ENCODE results near the gene CAV1. TPM values are rescaled to one million over a fixed set of nuclear protein-coding genes. Genes with fewer than 3 reads are reported as not detected.

The CAV1 gene
- total RNA-seq, 8 experiments from 2014 or later, result 1.9 to 113 (median 9.0) TPM

DNA sequence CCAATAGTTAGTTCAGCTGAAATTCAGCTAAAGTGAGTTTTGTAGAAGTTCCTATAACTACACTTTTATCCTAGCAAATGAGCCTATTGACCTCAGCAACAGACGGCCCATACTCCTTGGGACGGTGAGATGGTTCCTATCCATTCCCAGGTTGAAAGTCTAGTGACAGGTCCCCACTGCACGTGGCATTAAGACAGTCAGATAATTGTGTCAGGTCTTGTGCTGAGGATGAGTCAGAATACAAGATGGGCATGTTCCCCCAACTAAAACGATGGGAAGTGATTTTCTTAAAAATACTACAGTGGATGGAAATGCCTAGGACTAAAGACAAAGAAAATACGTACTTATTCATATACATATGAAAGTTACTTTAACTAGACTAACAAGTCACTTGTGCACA lies 2.1 kb downstream of the CAV1 start:
- ATAC-seq (replicated peaks in 6 of 8), result no peak
- WGBS, 10 experiments, result 0 to 72% (median 17%) methylated on average over 1 to 5 of the region's 5 CpGs; no CpG with 5 or more reads in 1 of the 10 experiments
- no peak overlapping the region for H3K27ac ChIP-seq
- in situ Hi-C loops (cut with MboI; ENCODE audit: low pct_unique_long_range_greater_than_20kb in 2 of 9, low sequenced_read_pairs in 9 of 9, unreplicated experiment in 9 of 9), result no loop called here
- H3K4me3 ChIP-seq, result peak overlapping the region in 2 of 5 donors; percentile 43 to 45
- peaks cover 2 to 6% of the 10 kb centered on the region in 2 donors for H3K4me1 ChIP-seq (replicated peaks in 1 of 2)

GRCh38 chr7:116527521-116527920 lies 2.7 kb downstream of the CAV1 start:
- Histone ChIP-seq H3K4me3 (no peak overlapping the region), H3K4me1 (replicated peaks in 1 of 2) (peaks cover 2 to 6% of the 10 kb centered on the region in 2 donors), H3K27ac (no peak overlapping the region)
- ATAC-seq (replicated peaks in 6 of 8), result peak in 1 of 8 experiments; percentile 1
- WGBS, 10 experiments, result 0 to 71% (median 47%) methylated on average over 1 to 3 of the region's 3 CpGs; no CpG with 5 or more reads in 4 of the 10 experiments
- in situ Hi-C loops (cut with MboI; ENCODE audit: low pct_unique_long_range_greater_than_20kb in 2 of 9, low sequenced_read_pairs in 9 of 9, unreplicated experiment in 9 of 9), result no loop called here

GRCh38 chr7:116528008-116528789 lies 3.4 kb downstream of the CAV1 start:
- in situ Hi-C loops (cut with MboI; ENCODE audit: low pct_unique_long_range_greater_than_20kb in 2 of 9, low sequenced_read_pairs in 9 of 9, unreplicated experiment in 9 of 9), result no loop called here
- peak; percentile 3 to 61 (median 46) for ATAC-seq (replicated peaks in 6 of 8)

GRCh38 chr7:116529250-116529649 lies 4.4 kb downstream of the CAV1 start:
- in situ Hi-C loops (cut with MboI; ENCODE audit: low pct_unique_long_range_greater_than_20kb in 2 of 9, low sequenced_read_pairs in 9 of 9, unreplicated experiment in 9 of 9), result no loop called here
- Histone ChIP-seq H3K4me1 (replicated peaks in 1 of 2) (peaks cover 2 to 6% of the 10 kb centered on the region in 2 donors), H3K4me3 (no peak overlapping the region), H3K27ac (no peak overlapping the region)
- WGBS, 10 experiments, result 9 to 71% (median 37%) methylated on average over 1 of the region's 1 CpG; no CpG with 5 or more reads in 2 of the 10 experiments
- ATAC-seq (replicated peaks in 6 of 8), result no peak

More at GRCh38 chr7:116528008-116528789, 3.4 kb downstream of the CAV1 start:
- 0 to 86% (median 0%) methylated on average over 1 to 3 of the region's 3 CpGs; no CpG with 5 or more reads in 3 of the 10 experiments for WGBS, 10 experiments
- peaks cover 2 to 6% of the 10 kb centered on the region in 2 donors for H3K4me1 ChIP-seq (replicated peaks in 1 of 2)
- no peak overlapping the region for H3K4me3 ChIP-seq
- H3K27ac ChIP-seq, result no peak overlapping the region

DNA sequence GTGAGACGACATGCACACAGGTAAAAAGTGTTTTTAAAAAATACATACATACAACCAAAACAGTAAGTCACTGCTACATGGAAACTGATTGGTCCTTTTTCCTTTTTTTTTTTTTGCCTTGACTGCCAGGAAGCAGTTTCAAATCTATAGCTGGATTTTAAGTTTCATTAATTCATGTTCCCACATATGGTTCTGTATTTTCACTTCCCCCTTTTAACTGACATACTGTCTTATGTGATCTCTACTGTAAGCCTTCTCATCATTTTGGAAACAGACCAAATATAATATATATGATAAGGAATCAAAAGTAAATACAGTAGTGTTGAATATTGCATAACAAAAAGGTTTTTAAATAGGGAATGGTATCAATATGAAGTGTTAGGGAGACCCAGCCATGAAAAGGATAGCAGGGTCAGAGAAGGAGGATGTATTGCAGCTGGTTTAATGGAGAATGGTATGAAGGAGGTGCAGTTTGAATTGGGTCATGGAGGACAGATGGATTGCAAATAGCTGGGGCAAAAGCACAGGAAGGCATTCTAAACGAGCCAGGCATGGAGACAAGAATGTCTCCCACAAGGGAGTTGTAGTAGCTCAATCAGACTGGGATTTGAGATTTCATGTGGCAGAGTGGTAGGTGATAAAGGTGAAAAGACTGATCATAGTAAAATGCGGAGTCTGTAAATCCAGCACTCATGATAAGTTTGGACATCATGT lies 5.4 kb downstream of the CAV1 start:
- WGBS, 10 experiments, result 46 to 100% (median 80%) methylated on average over 1 to 3 of the region's 3 CpGs

GRCh38 chr7:116532102-116532688 lies 7.4 kb downstream of the CAV1 start:
- in situ Hi-C loops (cut with MboI; ENCODE audit: low pct_unique_long_range_greater_than_20kb in 2 of 9, low sequenced_read_pairs in 9 of 9, unreplicated experiment in 9 of 9), result no loop called here
- WGBS, 10 experiments, result 0 to 96% (median 68%) methylated on average over 1 to 3 of the region's 3 CpGs; no CpG with 5 or more reads in 2 of the 10 experiments
- no peak overlapping the region for H3K27ac ChIP-seq
- peak in 3 of 8 experiments; percentile 10 to 74 (median 40) for ATAC-seq (replicated peaks in 6 of 8)
- H3K4me3 ChIP-seq, result no peak overlapping the region
- H3K4me1 ChIP-seq (replicated peaks in 1 of 2), result peaks cover 0 to 4% of the 10 kb centered on the region in 2 donors

More for the DNA sequence above, 5.4 kb downstream of the CAV1 start:
- in situ Hi-C loops (cut with MboI; ENCODE audit: low pct_unique_long_range_greater_than_20kb in 2 of 9, low sequenced_read_pairs in 9 of 9, unreplicated experiment in 9 of 9), result no loop called here
- H3K4me1 ChIP-seq (replicated peaks in 1 of 2), result peaks cover 0 to 6% of the 10 kb centered on the region in 2 donors
- no peak for ATAC-seq (replicated peaks in 6 of 8)
- H3K4me3 ChIP-seq, result no peak overlapping the region
- H3K27ac ChIP-seq, result no peak overlapping the region

DNA sequence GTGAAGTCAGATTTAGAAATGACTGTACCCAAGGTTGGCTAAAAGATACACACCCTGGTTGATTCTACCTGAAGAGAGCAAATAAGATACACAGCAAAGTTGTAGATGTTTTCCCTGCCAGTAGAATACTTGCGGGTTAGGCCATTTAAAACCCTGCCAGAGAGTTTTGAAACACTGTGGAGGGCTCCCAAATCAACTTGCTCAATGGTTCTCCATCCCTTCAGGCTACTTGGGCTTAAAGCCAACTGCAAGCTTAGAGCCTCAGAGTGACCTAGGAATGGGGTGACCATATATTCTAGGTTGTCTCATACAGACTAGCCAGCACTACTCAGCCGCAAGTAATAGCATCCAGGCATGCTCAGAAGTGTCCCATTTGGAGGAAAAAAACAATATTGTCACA lies 10.0 kb downstream of the CAV1 start:
- in situ Hi-C loops (cut with MboI; ENCODE audit: low pct_unique_long_range_greater_than_20kb in 2 of 9, low sequenced_read_pairs in 9 of 9, unreplicated experiment in 9 of 9), result no loop called here

DNA sequence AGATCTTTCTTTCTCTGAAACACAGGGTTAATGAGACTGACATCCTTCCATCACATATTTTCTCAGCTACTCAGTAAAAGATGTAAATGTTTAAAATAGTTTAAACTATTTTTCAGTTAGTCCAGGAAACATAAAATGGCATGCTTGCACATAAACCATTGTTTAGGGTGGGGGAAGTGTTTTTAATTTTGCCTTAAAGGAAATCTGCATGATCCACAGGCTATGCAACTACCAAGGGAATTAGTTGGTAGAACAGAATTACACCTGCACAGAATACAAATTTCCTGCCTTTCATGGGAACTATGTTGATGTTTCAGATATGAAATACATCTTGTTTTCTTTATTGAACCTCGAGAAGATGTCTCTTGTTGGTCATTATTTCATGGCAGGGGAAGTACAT lies 10.6 kb downstream of the CAV1 start:
- Histone ChIP-seq H3K4me1 (replicated peaks in 1 of 2) (no peaks in the 10 kb centered on the region), H3K27ac (no peak overlapping the region), H3K4me3 (no peak overlapping the region)
- WGBS, 10 experiments, result 17 to 88% (median 78%) methylated on average over 1 of the region's 1 CpG; no CpG with 5 or more reads in 2 of the 10 experiments
- in situ Hi-C loops (cut with MboI; ENCODE audit: low pct_unique_long_range_greater_than_20kb in 2 of 9, low sequenced_read_pairs in 9 of 9, unreplicated experiment in 9 of 9), result no loop called here
- ATAC-seq (replicated peaks in 6 of 8), result no peak

More for the DNA sequence above, 10.0 kb downstream of the CAV1 start:
- no peak overlapping the region for H3K4me3 ChIP-seq
- H3K4me1 ChIP-seq (replicated peaks in 1 of 2), result no peaks in the 10 kb centered on the region
- 0 to 100% (median 87%) methylated on average over 1 to 2 of the region's 2 CpGs; no CpG with 5 or more reads in 2 of the 10 experiments for WGBS, 10 experiments
- no peak overlapping the region for H3K27ac ChIP-seq
- ATAC-seq (replicated peaks in 6 of 8), result no peak

- Histone ChIP-seq H3K27ac (no peak overlapping the region), H3K4me1 (replicated peaks in 1 of 2) (no peaks in the 10 kb centered on the region), H3K4me3 (no peak overlapping the region)
- in situ Hi-C loops (cut with MboI; ENCODE audit: low pct_unique_long_range_greater_than_20kb in 2 of 9, low sequenced_read_pairs in 9 of 9, unreplicated experiment in 9 of 9), result no loop called here
- WGBS, 10 experiments, result 17 to 100% (median 80%) methylated on average over 1 to 2 of the region's 2 CpGs; no CpG with 5 or more reads in 1 of the 10 experiments
- no peak for ATAC-seq (replicated peaks in 6 of 8)
Measured at GRCh38 chr7:116538138-116538537, 13.3 kb downstream of the CAV1 start.

- WGBS, 10 experiments, result 90 to 100% (median 100%) methylated on average over 1 to 3 of the region's 3 CpGs; no CpG with 5 or more reads in 5 of the 10 experiments
- H3K27ac ChIP-seq, result no peak overlapping the region
- no peak overlapping the region for H3K4me3 ChIP-seq
- no peaks in the 10 kb centered on the region for H3K4me1 ChIP-seq (replicated peaks in 1 of 2)
- no peak for ATAC-seq (replicated peaks in 6 of 8)
- in situ Hi-C loops (cut with MboI; ENCODE audit: low pct_unique_long_range_greater_than_20kb in 2 of 9, low sequenced_read_pairs in 9 of 9, unreplicated experiment in 9 of 9), result no loop called here
Measured at GRCh38 chr7:116539879-116540278, 15.0 kb downstream of the CAV1 start.

- no peaks in the 10 kb centered on the region for H3K4me1 ChIP-seq (replicated peaks in 1 of 2)
- H3K27ac ChIP-seq, result no peak overlapping the region
- in situ Hi-C loops (cut with MboI; ENCODE audit: low pct_unique_long_range_greater_than_20kb in 2 of 9, low sequenced_read_pairs in 9 of 9, unreplicated experiment in 9 of 9), result no loop called here
- ATAC-seq (replicated peaks in 6 of 8), result no peak
- H3K4me3 ChIP-seq, result no peak overlapping the region
Measured at GRCh38 chr7:116540743-116541142, 15.9 kb downstream of the CAV1 start.

GRCh38 chr7:116541951-116542350 lies 17.1 kb downstream of the CAV1 start:
- Histone ChIP-seq H3K27ac (no peak overlapping the region), H3K4me1 (replicated peaks in 1 of 2) (no peaks in the 10 kb centered on the region), H3K4me3 (no peak overlapping the region)
- in situ Hi-C loops (cut with MboI; ENCODE audit: low pct_unique_long_range_greater_than_20kb in 2 of 9, low sequenced_read_pairs in 9 of 9, unreplicated experiment in 9 of 9), result no loop called here
- WGBS, 10 experiments, result 25 to 100% (median 76%) methylated on average over 1 to 3 of the region's 3 CpGs; no CpG with 5 or more reads in 3 of the 10 experiments
- no peak for ATAC-seq (replicated peaks in 6 of 8)

DNA sequence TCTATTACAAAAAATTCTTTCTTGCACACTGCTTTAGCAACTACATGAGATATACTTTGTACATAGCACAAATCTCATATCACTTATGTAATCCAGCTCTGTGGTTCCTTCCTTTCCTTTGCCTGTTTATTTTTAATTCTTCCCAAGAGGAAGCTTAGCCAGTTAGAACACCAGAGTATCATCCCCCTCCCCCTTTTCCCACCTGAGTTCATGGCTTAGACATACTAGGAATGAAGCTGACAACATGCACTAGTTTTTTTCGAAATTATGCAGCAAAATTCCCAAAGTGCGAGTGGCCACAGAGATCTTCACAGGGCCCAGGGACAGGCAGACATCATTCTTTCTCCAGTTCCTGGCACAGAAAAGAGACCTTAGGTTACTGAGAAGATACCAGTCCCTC lies 17.8 kb downstream of the CAV1 start:
- no peak overlapping the region for H3K27ac ChIP-seq
- peaks cover 2% of the 10 kb centered on the region in 2 donors for H3K4me1 ChIP-seq (replicated peaks in 1 of 2)
- in situ Hi-C loops (cut with MboI; ENCODE audit: low pct_unique_long_range_greater_than_20kb in 2 of 9, low sequenced_read_pairs in 9 of 9, unreplicated experiment in 9 of 9), result no loop called here
- ATAC-seq (replicated peaks in 6 of 8), result no peak
- no peak overlapping the region for H3K4me3 ChIP-seq
- WGBS, 10 experiments, result 43 to 100% (median 83%) methylated on average over 1 to 2 of the region's 2 CpGs; no CpG with 5 or more reads in 5 of the 10 experiments
